Skin epidermis (tissue), 12 donors: ENCODE results near the gene ETS1.
A peak's percentile ranks its signal among the peaks of the same experiment; 100 is the strongest.

Experiments used
- H3K27ac ChIP-seq, 21 experiments: fragments of 200-600 bp; sonication (generic) in 11 of 21; one replicate each; pipeline ENCODE4 v1.5.0; 2020; ENCODE audit warnings: mild to moderate bottlenecking in 3 of 21, inconsistent platforms in 2 of 21, moderate library complexity in 2 of 21
- H3K4me3 ChIP-seq, 7 experiments: fragments of 200-600 bp; sonication (generic) in 2 of 7; one replicate each; pipeline ENCODE4 v1.5.0; 2020; ENCODE audit warnings: inconsistent platforms in 2 of 7, mild to moderate bottlenecking in 2 of 7, moderate library complexity in 1 of 7

Gene ETS1

GRCh38 chr11:128587415-128587814, at the start of gene ETS1:
ETS1 (minus strand) TSS chr11:128587558; CDS start chr11:128573130, 14,428 bp downstream.
- H3K27ac ChIP-seq, result peak within 1 kb of the TSS in 2 of 21 experiments; percentile 32 to 59
- peak within 1 kb of the TSS in 3 of 7 experiments; percentile 2 to 6 (median 4) for H3K4me3 ChIP-seq

- no peak overlapping the region for H3K27ac ChIP-seq
- no peak overlapping the region for H3K4me3 ChIP-seq
These were observed 47.0 kb upstream of the ETS1 start for GRCh38 chr11:128634395-128634794.

- H3K27ac ChIP-seq, result no peak overlapping the region
- H3K4me3 ChIP-seq, result no peak overlapping the region
These were observed 46.1 kb upstream of the ETS1 start for GRCh38 chr11:128633384-128633965.

- Histone ChIP-seq H3K4me3 (no peak overlapping the region), H3K27ac (no peak overlapping the region)
These were observed 44.9 kb upstream of the ETS1 start for GRCh38 chr11:128632141-128632791.

GRCh38 chr11:128630367-128631230, 43.2 kb upstream of the ETS1 start:
- H3K4me3 ChIP-seq, result no peak overlapping the region
- H3K27ac ChIP-seq, result peak overlapping the region in 13 of 21 experiments; percentile 3 to 81 (median 38)

- peak overlapping the region in 15 of 21 experiments; percentile 4 to 81 (median 32) for H3K27ac ChIP-seq
- no peak overlapping the region for H3K4me3 ChIP-seq
These were observed 42.3 kb upstream of the ETS1 start for GRCh38 chr11:128629516-128630106.

- Histone ChIP-seq H3K4me3 (no peak overlapping the region), H3K27ac (peak overlapping the region in 11 of 21 experiments; percentile 15 to 81 (median 53))
These were observed 41.3 kb upstream of the ETS1 start for GRCh38 chr11:128628686-128629085.

- H3K27ac ChIP-seq, result peak overlapping the region in 11 of 21 experiments; percentile 9 to 81 (median 53)
- H3K4me3 ChIP-seq, result no peak overlapping the region
These were observed 40.9 kb upstream of the ETS1 start for GRCh38 chr11:128628325-128628673.

GRCh38 chr11:128627666-128628324, 40.4 kb upstream of the ETS1 start:
- Histone ChIP-seq H3K4me3 (no peak overlapping the region), H3K27ac (peak overlapping the region in 11 of 21 experiments; percentile 9 to 81 (median 53))

GRCh38 chr11:128626913-128627665, 39.7 kb upstream of the ETS1 start:
- peak overlapping the region in 11 of 21 experiments; percentile 10 to 86 (median 60) for H3K27ac ChIP-seq
- H3K4me3 ChIP-seq, result no peak overlapping the region

GRCh38 chr11:128625746-128626145, 38.4 kb upstream of the ETS1 start:
- Histone ChIP-seq H3K4me3 (no peak overlapping the region), H3K27ac (peak overlapping the region in 12 of 21 experiments; percentile 18 to 86 (median 56))

GRCh38 chr11:128625326-128625725, 38.0 kb upstream of the ETS1 start:
- no peak overlapping the region for H3K4me3 ChIP-seq
- peak overlapping the region in 13 of 21 experiments; percentile 14 to 86 (median 60) for H3K27ac ChIP-seq

GRCh38 chr11:128624269-128625175, 37.2 kb upstream of the ETS1 start:
- Histone ChIP-seq H3K4me3 (no peak overlapping the region), H3K27ac (peak overlapping the region in 14 of 21 experiments; percentile 14 to 86 (median 58))

- no peak overlapping the region for H3K4me3 ChIP-seq
- peak overlapping the region in 6 of 21 experiments; percentile 6 to 86 (median 62) for H3K27ac ChIP-seq
These were observed 35.7 kb upstream of the ETS1 start for GRCh38 chr11:128623091-128623490.

GRCh38 chr11:128621601-128622501, 34.5 kb upstream of the ETS1 start:
- H3K27ac ChIP-seq, result peak overlapping the region in 13 of 21 experiments; percentile 9 to 63 (median 35)
- no peak overlapping the region for H3K4me3 ChIP-seq

GRCh38 chr11:128620309-128621100, 33.1 kb upstream of the ETS1 start:
- H3K4me3 ChIP-seq, result no peak overlapping the region
- H3K27ac ChIP-seq, result peak overlapping the region in 3 of 21 experiments; percentile 6 to 35 (median 26)
